PC-3 (cell line): Measurements from ENCODE around the gene DNAJC4. TPM values are rescaled to one million over a fixed set of nuclear protein-coding genes. Genes with fewer than 3 reads are reported as not detected.

Experiments used
- ATAC-seq: fragments of 200-7000 bp; cut with Tn5 transposase; 2 replicates; pipeline ENCODE4 v1.9.1; 2020; ENCODE audit warnings: mild to moderate bottlenecking, moderate library complexity
- BruUV-seq: library from RNA; stranded (reverse); fragments of 400-500 nt; replicated peaks from 2 replicates; lab custom pipeline; 2021; lab: Mats Ljungman, UMichigan
- CTCF ChIA-PET: fragments of 300-600 bp; sonication (Branson Sonifier 250); formaldehyde crosslinking; loops from one replicate; lab custom pipeline; 2022; ENCODE audit warnings: antibody characterized with exemption; lab: Charles Lee
- POLR2A ChIA-PET: fragments of 300-600 bp; sonication (Branson Sonifier 250); formaldehyde crosslinking; loops from one replicate; lab custom pipeline; 2022; ENCODE audit warnings: antibody characterized with exemption; ENCODE audit not compliant: unreplicated experiment; lab: Charles Lee
- DNase-seq: peaks from one replicate; pipeline ENCODE4 v3.0.0-alpha.2; 2015
- H2AFZ ChIP-seq: fragments of 300-600 bp; sonication (generic); 2 replicates; pipeline ENCODE4 v1.6.0; 2016; ENCODE audit warnings: antibody characterized with exemption, low read length
- H3F3A ChIP-seq: fragments of 300-600 bp; sonication (generic); one replicate; pipeline ENCODE4 v1.6.0; 2017; ENCODE audit warnings: antibody characterized with exemption, low read length, control low read depth, mild to moderate bottlenecking; ENCODE audit not compliant: unreplicated experiment
- H3K27ac ChIP-seq: fragments of 300-600 bp; sonication (generic); 2 replicates; pipeline ENCODE4 v1.5.1; 2016; ENCODE audit warnings: mild to moderate bottlenecking, low read length
- H3K27me3 ChIP-seq: fragments of 300-600 bp; sonication (generic); 2 replicates; pipeline ENCODE4 v1.6.1; 2016; ENCODE audit warnings: low read length, mixed read lengths
- H3K36me3 ChIP-seq: fragments of 300-600 bp; sonication (generic); 2 replicates; pipeline ENCODE4 v1.6.1; 2016; ENCODE audit warnings: low read depth, mixed run types, low read length, mixed read lengths
- H3K4me1 ChIP-seq: fragments of 300-600 bp; sonication (generic); 2 replicates; pipeline ENCODE4 v1.5.1; 2016; ENCODE audit warnings: low read length; ENCODE audit not compliant: insufficient read depth
- H3K4me2 ChIP-seq: fragments of 300-600 bp; sonication (generic); 2 replicates; pipeline ENCODE4 v1.6.0; 2016; ENCODE audit warnings: low read length
- H3K4me3 ChIP-seq: fragments of 300-600 bp; sonication (generic); 2 replicates; pipeline ENCODE4 v1.5.1; 2016; ENCODE audit warnings: mild to moderate bottlenecking, low read length, mixed read lengths
- H3K79me2 ChIP-seq: fragments of 300-600 bp; sonication (generic); 2 replicates; pipeline ENCODE4 v1.6.1; 2017; ENCODE audit warnings: low read length, mixed read lengths
- H3K9ac ChIP-seq: fragments of 300-600 bp; sonication (generic); 2 replicates; pipeline ENCODE4 v1.6.0; 2016; ENCODE audit warnings: mild to moderate bottlenecking, low read length
- H3K9me2 ChIP-seq: fragments of 300-600 bp; sonication (generic); replicated peaks from 2 replicates; pipeline ENCODE4 v1.6.1; 2016; ENCODE audit warnings: mixed run types, low read length, mixed read lengths
- H3K9me3 ChIP-seq: fragments of 300-600 bp; sonication (generic); 2 replicates; pipeline ENCODE4 v1.6.1; 2016; ENCODE audit warnings: low read length, mixed read lengths
- H4K20me1 ChIP-seq: fragments of 300-600 bp; sonication (generic); 2 replicates; pipeline ENCODE4 v1.6.1; 2016; ENCODE audit warnings: low read length, mixed read lengths
- EZH2 ChIP-seq: fragments of 300-600 bp; sonication (generic); IDR thresholded peaks from one replicate; pipeline ENCODE4 v1.6.1; 2017; ENCODE audit warnings: antibody characterized with exemption, mild to moderate bottlenecking, low read length; ENCODE audit not compliant: unreplicated experiment
- EZH2phosphoT487 ChIP-seq: fragments of 300-600 bp; sonication (generic); IDR thresholded peaks from 2 replicates; pipeline ENCODE4 v1.6.1; 2018; ENCODE audit warnings: mild to moderate bottlenecking, antibody characterized with exemption, low read length, borderline replicate concordance
- intact Hi-C: fragments of 100-400 bp; cut with micrococcal nuclease; formaldehyde crosslinking; loops from 2 replicates; pipeline ENCODE4 v1.9.0; 2023
- total RNA-seq: library from RNA; depleted of rRNA; stranded (reverse); fragments of >200 nt; gene quantifications from 2 replicates; pipeline ENCODE4 v1.2.3, GENCODE V29; 2014
- TF ChIP-seq, protein P1 (sequence below): fragments of 300-600 bp; sonication (generic); conservative IDR thresholded peaks from 2 replicates; pipeline ENCODE4 v1.5.1; 2017; ENCODE audit warnings: antibody characterized with exemption, low read depth, mild to moderate bottlenecking, low read length

Gene DNAJC4
- total RNA-seq, 1 experiment from 2014 or later, result 25.4 TPM

- Histone ChIP-seq H4K20me1 (peaks cover 21% of the 10 kb centered on the region), H3K27ac (no peak overlapping the region), H3K9me3 (no peaks in the 10 kb centered on the region), H3K36me3 (peaks cover 21% of the 10 kb centered on the region), H3K4me3 (no peak overlapping the region), H3F3A (peaks cover 4% of the 10 kb centered on the region), H3K79me2 (peaks cover 28% of the 10 kb centered on the region), H3K9ac (no peak overlapping the region), H2AFZ (no peak overlapping the region), H3K4me1 (peaks cover 21% of the 10 kb centered on the region), H3K9me2 (no peaks in the 10 kb centered on the region), H3K27me3 (no peaks in the 10 kb centered on the region), H3K4me2 (no peak overlapping the region)
- POLR2A ChIA-PET, result interaction anchor here (1.2 to 2.0 kb wide), 2 partner anchors 18 to 59 kb away, joined by 6 to 17 read pairs; no protein-coding TSS in a partner anchor
- TF ChIP-seq EZH2phosphoT487, result no peak
- no peak for TF ChIP-seq EZH2
- TF ChIP-seq, protein P1, sequence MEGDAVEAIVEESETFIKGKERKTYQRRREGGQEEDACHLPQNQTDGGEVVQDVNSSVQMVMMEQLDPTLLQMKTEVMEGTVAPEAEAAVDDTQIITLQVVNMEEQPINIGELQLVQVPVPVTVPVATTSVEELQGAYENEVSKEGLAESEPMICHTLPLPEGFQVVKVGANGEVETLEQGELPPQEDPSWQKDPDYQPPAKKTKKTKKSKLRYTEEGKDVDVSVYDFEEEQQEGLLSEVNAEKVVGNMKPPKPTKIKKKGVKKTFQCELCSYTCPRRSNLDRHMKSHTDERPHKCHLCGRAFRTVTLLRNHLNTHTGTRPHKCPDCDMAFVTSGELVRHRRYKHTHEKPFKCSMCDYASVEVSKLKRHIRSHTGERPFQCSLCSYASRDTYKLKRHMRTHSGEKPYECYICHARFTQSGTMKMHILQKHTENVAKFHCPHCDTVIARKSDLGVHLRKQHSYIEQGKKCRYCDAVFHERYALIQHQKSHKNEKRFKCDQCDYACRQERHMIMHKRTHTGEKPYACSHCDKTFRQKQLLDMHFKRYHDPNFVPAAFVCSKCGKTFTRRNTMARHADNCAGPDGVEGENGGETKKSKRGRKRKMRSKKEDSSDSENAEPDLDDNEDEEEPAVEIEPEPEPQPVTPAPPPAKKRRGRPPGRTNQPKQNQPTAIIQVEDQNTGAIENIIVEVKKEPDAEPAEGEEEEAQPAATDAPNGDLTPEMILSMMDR, result no peak
- DNase-seq, result no peak
- no TSS peak for BruUV-seq
- ATAC-seq, result no peak
- CTCF ChIA-PET, result interaction anchor here (1.5 kb wide), 2 partner anchors 18 to 20 kb away, joined by 4 to 8 read pairs; partner anchors contain the start of gene MACROD1
- intact Hi-C loops, result loop anchor here (1.0 to 10.0 kb wide), 3 partner anchors 46 to 1462 kb away; partner anchors contain the start of genes DNAJC4, ESRRA, HNRNPUL2 and TTC9C
Measured at GRCh38 chr11:64186492-64187165, 43.7 kb upstream of the DNAJC4 start.

GRCh38 chr11:64192434-64192833, 37.9 kb upstream of the DNAJC4 start:
- TF ChIP-seq, protein P1, result no peak
- TF ChIP-seq EZH2phosphoT487 (no peak), EZH2 (no peak)
- BruUV-seq, result no TSS peak
- Histone ChIP-seq H3K9me3 (no peaks in the 10 kb centered on the region), H3K9me2 (no peaks in the 10 kb centered on the region), H4K20me1 (peaks cover 44% of the 10 kb centered on the region), H3K36me3 (peaks cover 70% of the 10 kb centered on the region), H3K27ac (no peak overlapping the region), H2AFZ (no peak overlapping the region), H3K4me3 (no peak overlapping the region), H3K9ac (no peak overlapping the region), H3K27me3 (no peaks in the 10 kb centered on the region), H3K4me1 (peaks cover 3% of the 10 kb centered on the region; the same call in 1 of the 2 replicates), H3K79me2 (peaks cover 9% of the 10 kb centered on the region; the same call in 1 of the 2 replicates), H3K4me2 (no peak overlapping the region), H3F3A (no peaks in the 10 kb centered on the region)
- intact Hi-C loops, result no loop called here
- ATAC-seq (no peak), DNase-seq (no peak)
- POLR2A ChIA-PET, result no interaction called here
- CTCF ChIA-PET, result interaction anchor here (1.1 kb wide), 1 partner anchor 12 kb away, joined by 3 read pairs; no protein-coding TSS in a partner anchor

DNA sequence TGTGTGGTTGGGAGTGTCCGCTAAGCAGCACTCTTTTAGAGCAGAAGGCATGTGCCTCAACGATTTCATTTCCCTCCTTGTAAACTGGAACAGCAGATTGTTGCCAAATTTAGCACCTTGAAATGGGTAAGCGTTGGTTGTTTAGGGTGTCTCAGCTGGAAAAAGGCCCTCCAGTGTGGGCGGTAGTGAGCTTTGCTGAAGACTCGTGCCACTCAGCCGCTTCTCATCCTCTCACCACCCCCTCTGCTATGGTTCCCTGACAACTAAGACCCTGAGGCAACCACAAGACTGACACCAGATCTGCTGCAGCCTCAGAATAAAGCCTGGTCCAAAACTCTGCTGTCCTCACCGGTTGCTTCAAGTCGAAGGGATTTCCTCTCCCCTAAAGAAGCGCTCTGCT, 33.7 kb upstream of the DNAJC4 start:
- Histone ChIP-seq H3K27ac (no peak overlapping the region), H3F3A (no peaks in the 10 kb centered on the region), H3K9ac (no peak overlapping the region), H3K9me3 (no peaks in the 10 kb centered on the region), H3K9me2 (no peaks in the 10 kb centered on the region), H3K4me3 (no peak overlapping the region), H3K4me2 (no peak overlapping the region), H4K20me1 (peaks cover 23% of the 10 kb centered on the region), H3K27me3 (no peaks in the 10 kb centered on the region), H3K79me2 (peaks cover 18% of the 10 kb centered on the region; the same call in 1 of the 2 replicates), H3K36me3 (peaks cover 82% of the 10 kb centered on the region), H3K4me1 (no peaks in the 10 kb centered on the region), H2AFZ (no peak overlapping the region)
- CTCF ChIA-PET, result no interaction called here
- intact Hi-C loops, result no loop called here
- BruUV-seq, result no TSS peak
- ATAC-seq (no peak), DNase-seq (no peak)
- TF ChIP-seq EZH2phosphoT487, result no peak
- TF ChIP-seq EZH2, result no peak
- TF ChIP-seq, protein P1, result no peak
- POLR2A ChIA-PET, result no interaction called here
